Thyroid gland (tissue), 4 donors: ENCODE measurements around the gene GTF2H1.
"Not testable (repeated sequence)": the region's sequence is repeated elsewhere in the genome, so short reads cannot be mapped to it uniquely, and the experiment has no call there.

ENCODE experiments used
- CTCF ChIP-seq, 6 experiments: fragments of 200-600 bp in 3 of 6; fragments of 450-650 bp in 3 of 6; sonication (generic) in 3 of 6; IDR thresholded peaks; one replicate each; pipeline ENCODE4 v1.5.1; 2016 to 2019; ENCODE audit warnings: antibody characterized with exemption in 6 of 6, mild to moderate bottlenecking in 2 of 6, inconsistent platforms in 1 of 6, moderate library complexity in 1 of 6
- POLR2A ChIP-seq, 2 donors: fragments of 450-650 bp; IDR thresholded peaks; one replicate each; pipeline ENCODE4 v1.6.1; 2017; ENCODE audit warnings: antibody characterized with exemption in 2 of 2, mild to moderate bottlenecking in 2 of 2, moderate library complexity in 1 of 2

- TF ChIP-seq CTCF, POLR2A (IDR thresholded peaks at IDR 0.05): not testable (repeated sequence)
These were observed 1.5 kb downstream of the GTF2H1 start for GRCh38 chr11:18323881-18324280.
